ENCODE results near the gene POMC. TPM values are rescaled to one million over a fixed set of nuclear protein-coding genes. Genes with fewer than 3 reads are reported as not detected.
"Not testable (repeated sequence)": the region's sequence is repeated elsewhere in the genome, so short reads cannot be mapped to it uniquely, and the experiment has no call there.

POMC gene
- total RNA-seq, 1 experiment from 2014 or later: not detected

- DNase-seq (ENCODE audit: low spot score): no peak
These were observed 35.7 kb downstream of the POMC start for GRCh38 chr2:25132693-25133092.

- DNase-seq (ENCODE audit: low spot score): no peak
These were observed 36.1 kb downstream of the POMC start for GRCh38 chr2:25132299-25132635.

DNA sequence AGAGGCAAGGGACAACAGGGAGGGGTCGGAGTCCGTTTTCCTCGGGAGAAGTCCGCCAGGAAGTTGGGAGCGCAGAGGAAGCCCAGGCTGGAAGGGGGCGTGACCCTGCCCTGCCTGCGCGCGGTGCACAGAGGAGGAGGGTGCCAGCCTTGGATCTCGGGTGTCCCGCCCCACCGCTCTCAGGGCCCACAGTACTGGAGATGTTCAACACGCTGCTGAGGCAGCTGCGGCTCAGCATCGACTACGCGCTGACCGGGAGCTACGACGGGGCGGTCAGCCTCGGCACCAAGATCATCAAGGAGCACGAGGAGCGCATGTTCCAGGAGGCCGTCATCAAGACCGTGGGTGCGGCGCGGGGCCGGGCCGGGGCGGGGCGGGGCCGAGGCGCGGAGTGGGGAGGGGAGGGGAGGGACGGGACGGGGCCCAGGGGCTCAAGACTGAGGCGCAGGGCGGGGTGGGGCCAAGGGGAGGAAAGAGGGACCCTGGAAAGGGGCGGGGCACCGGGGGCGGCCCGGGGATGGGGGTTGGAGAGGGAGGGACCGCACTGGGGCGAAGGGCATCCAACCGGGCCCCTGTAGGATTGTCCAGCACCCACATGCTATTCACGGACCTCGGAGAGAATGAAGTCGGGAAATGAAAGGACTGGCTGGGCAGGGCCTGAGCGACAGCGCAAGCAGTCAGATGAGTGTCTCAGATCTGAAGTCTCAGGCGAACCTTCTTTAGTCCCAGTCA lies 36.6 kb downstream of the POMC start:
- DNase-seq (ENCODE audit: low spot score): no peak

DNA sequence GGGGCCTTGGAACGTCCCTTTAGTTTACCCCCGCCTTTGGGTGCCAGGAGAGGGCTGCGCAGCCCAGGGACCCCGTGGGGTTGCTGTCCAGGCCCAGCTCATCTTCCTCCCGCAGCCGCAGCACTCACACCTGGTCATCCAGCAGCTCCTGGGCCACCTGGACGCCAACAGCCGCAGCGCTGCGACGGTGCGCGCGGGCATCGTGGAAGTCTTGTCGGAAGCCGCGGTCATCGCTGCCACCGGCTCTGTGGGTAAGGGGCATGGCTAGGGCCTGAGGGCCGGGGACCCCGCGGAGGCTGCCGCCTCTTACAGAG lies 37.2 kb downstream of the POMC start:
- no peak for DNase-seq (ENCODE audit: low spot score)

GRCh38 chr2:25129901-25130520 lies 38.4 kb downstream of the POMC start:
- no peak for DNase-seq (ENCODE audit: low spot score)

DNA sequence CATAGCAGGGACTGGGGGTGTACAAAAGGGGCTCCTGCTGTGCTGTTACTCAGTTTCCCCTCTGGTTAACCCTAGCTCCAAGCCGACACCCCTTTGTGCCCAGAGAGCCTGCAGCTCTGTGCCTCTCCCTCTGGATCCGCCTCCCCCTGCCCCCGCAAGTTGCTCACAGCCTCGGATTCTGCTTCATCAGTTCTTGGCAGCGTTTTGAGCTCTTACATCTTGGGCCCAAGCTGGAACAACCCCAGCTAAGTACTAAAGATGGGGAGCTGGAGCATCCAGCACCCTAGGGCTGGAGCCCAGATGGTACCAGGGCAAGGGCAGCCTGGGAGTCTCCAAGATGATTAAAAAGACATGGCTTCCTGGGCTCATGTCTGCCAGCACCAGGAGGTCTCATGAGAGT lies 40.7 kb downstream of the POMC start:
- no peak for DNase-seq (ENCODE audit: low spot score)

DNA sequence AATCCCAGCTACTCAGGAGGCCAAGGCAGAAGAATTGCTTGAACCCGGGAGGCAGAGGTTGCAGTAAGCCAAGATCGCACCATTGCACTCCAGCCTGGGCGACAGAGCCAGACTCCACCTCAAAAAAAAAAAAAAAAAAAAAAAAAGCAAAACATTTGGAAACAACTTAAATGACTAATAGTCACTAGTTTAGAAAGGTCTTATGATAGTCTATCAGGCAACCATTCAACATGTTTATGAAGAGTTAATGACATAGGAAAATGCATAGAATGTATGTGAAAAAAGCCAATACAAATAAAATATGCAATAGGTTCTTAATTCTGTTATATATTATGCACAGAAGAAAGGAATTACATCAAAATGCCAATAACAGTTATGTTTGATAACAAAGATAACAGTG lies 41.3 kb downstream of the POMC start:
- DNase-seq (ENCODE audit: low spot score): not testable (repeated sequence)

- DNase-seq (ENCODE audit: low spot score): no peak
These were observed 42.4 kb downstream of the POMC start for GRCh38 chr2:25125976-25126375.

DNA sequence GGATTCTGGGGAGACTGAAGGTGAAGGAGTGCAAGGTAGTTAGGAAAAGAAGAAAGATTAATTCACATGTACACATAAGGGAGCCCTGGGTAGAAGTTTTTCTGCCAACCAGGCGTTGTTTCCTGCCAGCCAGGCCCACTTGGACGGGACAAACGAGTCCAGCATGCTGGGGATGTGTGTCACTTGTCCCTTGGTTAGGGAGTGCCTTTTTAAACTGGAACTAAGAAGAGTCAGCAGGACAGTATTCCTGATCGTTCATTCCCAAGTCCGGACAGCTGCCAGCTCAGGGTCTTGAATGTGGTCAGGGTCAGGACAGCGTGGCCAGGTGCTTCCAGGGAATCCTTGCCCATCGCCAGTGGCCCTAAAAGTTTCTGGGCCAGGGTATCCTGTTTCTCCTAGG lies 43.2 kb downstream of the POMC start:
- DNase-seq (ENCODE audit: low spot score): no peak

DNA sequence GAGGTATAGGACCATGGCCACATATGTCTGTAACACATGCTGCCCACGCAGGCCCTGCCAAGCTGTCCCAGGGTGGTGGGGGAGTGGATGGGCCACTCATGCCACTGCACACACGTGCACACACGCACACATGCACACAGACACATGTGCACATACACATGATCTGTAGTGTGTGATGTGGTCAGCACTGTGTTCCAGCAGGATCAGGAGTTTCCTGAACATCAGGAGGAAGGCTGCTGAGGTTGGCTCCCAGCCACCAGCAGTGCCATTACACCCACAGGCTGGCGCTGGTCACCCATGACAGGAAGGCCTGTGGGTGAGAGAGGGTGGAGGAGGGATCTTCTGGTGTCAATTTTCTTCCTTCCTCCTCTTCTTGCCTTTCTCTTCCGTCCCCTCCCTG lies 44.7 kb downstream of the POMC start:
- DNase-seq (ENCODE audit: low spot score): no peak

DNA sequence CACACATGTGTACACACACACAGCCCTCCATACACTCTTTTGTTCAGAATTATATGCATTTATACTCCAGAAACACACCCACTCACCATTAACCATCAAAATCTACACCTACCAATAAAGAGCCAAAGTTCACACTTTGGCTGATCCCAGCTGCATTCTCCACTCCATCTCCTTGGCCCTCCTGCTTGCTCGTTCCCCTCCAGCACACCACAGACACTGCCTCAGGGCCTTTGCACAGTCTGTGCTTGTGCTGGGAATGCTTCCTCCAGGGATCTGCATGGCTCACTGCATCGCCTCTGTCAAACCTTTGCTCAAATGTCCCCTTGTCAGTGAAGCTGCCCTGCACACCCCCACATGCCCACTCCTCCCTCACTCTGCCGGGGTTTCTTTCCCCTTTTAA lies 46.0 kb downstream of the POMC start:
- no peak for DNase-seq (ENCODE audit: low spot score)

DNA sequence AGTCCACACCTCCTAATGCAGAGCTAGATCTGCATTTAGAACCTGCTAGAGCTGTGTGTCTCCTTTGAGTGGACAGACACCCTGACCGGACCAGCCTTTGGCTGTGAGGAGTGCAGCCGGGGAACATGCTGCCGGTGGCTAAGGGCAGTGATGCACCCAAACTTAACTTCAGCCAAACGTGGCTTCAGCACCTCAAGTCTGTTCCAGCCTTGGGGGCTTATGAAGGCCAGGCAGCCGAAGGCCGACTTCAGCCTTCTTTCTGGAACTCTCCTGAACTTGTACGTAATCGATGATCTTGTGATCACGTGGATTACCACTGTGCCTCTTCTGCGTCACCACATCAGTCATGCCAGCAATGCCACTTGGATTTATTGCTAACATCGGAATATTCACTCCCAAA lies 49.1 kb downstream of the POMC start:
- DNase-seq (ENCODE audit: low spot score): no peak

DNA sequence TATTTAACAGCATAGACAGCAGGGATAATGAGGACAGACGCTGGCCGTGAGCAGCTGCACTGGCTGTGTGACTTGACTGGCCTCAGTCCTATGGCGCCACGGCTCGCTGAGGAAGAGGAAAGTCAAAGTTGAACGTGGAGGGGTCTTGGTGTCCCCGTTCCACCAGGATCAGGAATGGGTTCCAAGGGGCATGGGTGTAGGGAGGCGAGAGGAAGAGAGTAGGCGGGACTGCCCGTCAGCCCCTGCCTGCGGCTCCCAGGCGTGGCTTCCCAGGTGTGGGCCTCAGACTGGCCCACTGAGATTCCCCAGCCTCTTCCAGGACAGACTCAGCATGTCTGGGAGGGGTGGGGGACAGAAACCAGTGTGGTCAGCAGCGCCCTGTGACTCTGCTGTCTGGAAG lies 51.4 kb downstream of the POMC start:
- DNase-seq (ENCODE audit: low spot score): no peak

DNA sequence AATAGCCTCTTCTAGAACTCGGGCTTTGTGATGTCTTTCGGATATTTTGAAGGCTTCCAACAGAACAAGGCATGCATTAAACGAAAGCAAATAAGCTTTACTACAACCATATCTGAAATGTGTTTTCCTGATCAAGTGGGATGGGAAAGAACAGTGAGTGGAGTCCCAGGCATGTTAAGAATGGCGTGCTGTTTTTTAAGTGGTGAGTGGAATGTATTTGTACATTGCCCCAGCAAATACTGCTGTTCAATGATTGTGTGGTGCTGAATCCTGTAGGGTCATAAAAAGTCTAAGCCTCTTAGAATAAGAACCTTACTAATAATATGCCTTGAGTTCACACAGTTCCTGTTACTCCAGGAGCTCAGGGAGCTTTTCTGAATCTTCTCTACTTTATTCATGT lies 52.5 kb downstream of the POMC start:
- DNase-seq (ENCODE audit: low spot score): no peak

GRCh38 chr2:25115249-25115883 lies 53.0 kb downstream of the POMC start:
- no peak for DNase-seq (ENCODE audit: low spot score)

- DNase-seq (ENCODE audit: low spot score): no peak
These were observed 56.3 kb downstream of the POMC start for GRCh38 chr2:25112113-25112512.

Other genes with a start within 250 kb of the POMC start
- 78.1 and 80.7 TPM in 2 replicates for gene ADCY3, start 248.3 kb downstream of the POMC start, total RNA-seq (2014; rRNA removed; shearing (Covaris generic))
- gene DNAJC27, start 196.6 kb downstream of the POMC start, total RNA-seq (2014; rRNA removed; shearing (Covaris generic)): 0.89 and 0.92 TPM in 2 replicates
- 0.05 and 0.21 TPM in 2 replicates for gene EFR3B, start 126.5 kb downstream of the POMC start, total RNA-seq (2014; rRNA removed; shearing (Covaris generic))
- 10.8 and 11.3 TPM in 2 replicates for gene DNMT3A, start 173.3 kb upstream of the POMC start, total RNA-seq (2014; rRNA removed; shearing (Covaris generic))